Endothelial cell of umbilical vein (primary cell): ENCODE data around the gene FSTL4. TPM values are rescaled to one million over a fixed set of nuclear protein-coding genes. Genes with fewer than 3 reads are reported as not detected.

Experiments
- BruUV-seq: library from RNA; stranded (reverse); fragments of 400-500 nt; replicated peaks from 2 replicates; lab custom pipeline; 2021; lab: Mats Ljungman, UMichigan
- CTCF ChIA-PET: fragments of 300-600, 350-600 bp; sonication (Branson Sonifier 250); formaldehyde crosslinking; loops from one replicate; lab custom pipeline; 2021; ENCODE audit warnings: antibody characterized with exemption, inconsistent platforms; lab: Charles Lee
- POLR2A ChIA-PET: fragments of 300-600, 350-600 bp; sonication (Branson Sonifier 250); formaldehyde crosslinking; loops from one replicate; lab custom pipeline; 2021; ENCODE audit warnings: antibody characterized with exemption, inconsistent platforms; lab: Charles Lee
- DNase-seq: peaks from one replicate; pipeline ENCODE4 v3.0.0-alpha.2; 2011; ENCODE audit warnings: low read depth, low spot score
- FAIRE-seq: peaks from 2 replicates; lab custom pipeline; 2011; peaks lifted over from hg19 to GRCh38; lab: Jason Lieb, UNC
- H2AFZ ChIP-seq: 2 replicates; pipeline ENCODE4 v1.6.0; 2012; ENCODE audit warnings: low read depth, low read length, control low read depth, inconsistent platforms
- H3K27ac ChIP-seq: 2 replicates; pipeline ENCODE4 v1.5.1; 2011; ENCODE audit warnings: low read depth, mild to moderate bottlenecking, control low read depth, low read length, moderate library complexity; ENCODE audit not compliant: insufficient read depth
- H3K27me3 ChIP-seq, 2 experiments: 2 replicates each; pipeline versions ENCODE4 v1.6.0 to v1.6.1; 2011; ENCODE audit warnings: low read length in 2 of 2, mixed read lengths in 1 of 2; ENCODE audit not compliant: control insufficient read depth in 2 of 2, insufficient read depth in 2 of 2
- H3K36me3 ChIP-seq, 2 experiments: 2 replicates in 1 of 2; 3 replicates in 1 of 2; pipeline ENCODE4 v1.5.1; 2011; ENCODE audit warnings: low read length in 2 of 2, mild to moderate bottlenecking in 1 of 2, moderate library complexity in 1 of 2; ENCODE audit not compliant: control insufficient read depth in 2 of 2, insufficient read depth in 2 of 2; ENCODE audit errors: extremely low read depth in 1 of 2
- H3K4me1 ChIP-seq: 3 replicates; pipeline ENCODE4 v1.5.1; 2011; ENCODE audit warnings: mild to moderate bottlenecking, low read length; ENCODE audit not compliant: control insufficient read depth, insufficient read depth; ENCODE audit errors: extremely low read depth
- H3K4me2 ChIP-seq: 2 replicates; pipeline ENCODE4 v1.6.1; 2011; ENCODE audit warnings: low read length, control low read depth, mixed read lengths; ENCODE audit not compliant: insufficient read depth
- H3K4me3 ChIP-seq, 3 experiments: fragments of 200-600 bp in 1 of 3; sonication (generic), shearing (Covaris generic) in 1 of 3; replicated peaks in 1 of 3; 2 replicates each; pipeline ENCODE4 v1.5.1; 2011 to 2016; ENCODE audit warnings: control low read depth in 3 of 3, low read length in 3 of 3, mild to moderate bottlenecking in 2 of 3, inconsistent platforms in 1 of 3, low read depth in 1 of 3, moderate library complexity in 1 of 3; ENCODE audit not compliant: insufficient read depth in 1 of 3
- H3K79me2 ChIP-seq: 2 replicates; pipeline ENCODE4 v1.6.0; 2012; ENCODE audit warnings: low read length, inconsistent platforms; ENCODE audit not compliant: control insufficient read depth, insufficient read depth
- H3K9ac ChIP-seq: replicated peaks from 2 replicates; pipeline ENCODE3; 2011; ENCODE audit warnings: low read length, control low read depth; ENCODE audit not compliant: insufficient read depth; ENCODE audit errors: extremely low read depth
- H3K9me1 ChIP-seq: replicated peaks from 3 replicates; pipeline ENCODE4 v1.6.0; 2011; ENCODE audit warnings: mild to moderate bottlenecking, low read length; ENCODE audit not compliant: control insufficient read depth, insufficient read depth; ENCODE audit errors: extremely low read depth
- H3K9me3 ChIP-seq: replicated peaks from 2 replicates; pipeline ENCODE4 v1.5.1; 2012; ENCODE audit warnings: low read length, inconsistent platforms; ENCODE audit not compliant: control insufficient read depth, insufficient read depth
- H4K20me1 ChIP-seq: replicated peaks from 2 replicates; pipeline ENCODE3; 2011; ENCODE audit warnings: mild to moderate bottlenecking, low read length; ENCODE audit not compliant: control insufficient read depth, insufficient read depth; ENCODE audit errors: extremely low read depth
- CTCF ChIP-seq, 2 donors: IDR thresholded peaks; 1 replicate in 1 of 2; 2 replicates in 1 of 2; pipeline ENCODE4 v1.5.1; 2011; ENCODE audit warnings: low read length in 2 of 2, mild to moderate bottlenecking in 2 of 2, moderate library complexity in 2 of 2, control low read depth in 1 of 2, inconsistent platforms in 1 of 2, low read depth in 1 of 2; ENCODE audit not compliant: insufficient read depth in 1 of 2; ENCODE audit errors: extremely low read depth in 1 of 2
- EZH2 ChIP-seq: IDR thresholded peaks from 2 replicates; pipeline ENCODE4 v1.6.1; 2012; ENCODE audit warnings: borderline replicate concordance, low read depth, mild to moderate bottlenecking, moderate library complexity, low read length, inconsistent platforms; ENCODE audit not compliant: severe bottlenecking
- FOS ChIP-seq: IDR thresholded peaks from 2 replicates; pipeline ENCODE4 v1.6.1; 2011; ENCODE audit warnings: mild to moderate bottlenecking, low read length, moderate library complexity, borderline replicate concordance; ENCODE audit not compliant: insufficient read depth
- GATA2 ChIP-seq: IDR thresholded peaks from 2 replicates; pipeline ENCODE4 v1.7.0; 2011; ENCODE audit warnings: low read depth, mild to moderate bottlenecking, moderate library complexity, mixed read lengths, low read length; ENCODE audit not compliant: insufficient read length, insufficient read depth
- JUN ChIP-seq: IDR thresholded peaks from 2 replicates; pipeline ENCODE4 v1.6.1; 2011; ENCODE audit warnings: borderline replicate concordance, low read depth; ENCODE audit not compliant: insufficient read length, insufficient read depth
- MAX ChIP-seq: IDR thresholded peaks from 2 replicates; pipeline ENCODE4 v1.6.1; 2011; ENCODE audit not compliant: insufficient read depth, insufficient read length
- MYC ChIP-seq: IDR thresholded peaks from one replicate; pipeline ENCODE4 v1.6.1; 2011; ENCODE audit warnings: mild to moderate bottlenecking, low read depth, low read length
- POLR2A ChIP-seq: IDR thresholded peaks from 2 replicates; pipeline ENCODE4 v1.6.1; 2012; ENCODE audit warnings: low read depth, mild to moderate bottlenecking, control low read depth, low read length
- POLR2AphosphoS5 ChIP-seq: IDR thresholded peaks from 2 replicates; pipeline ENCODE4 v1.6.1; 2012; ENCODE audit warnings: low read depth, mild to moderate bottlenecking, control low read depth, low read length, moderate library complexity; ENCODE audit not compliant: insufficient read depth
- dilution Hi-C: fragments of 300-500 bp; cut with MboI; formaldehyde crosslinking; loops from one replicate; pipeline ENCODE4 v1.15.0; 2019; ENCODE audit warnings: low sequenced_read_pairs; ENCODE audit not compliant: extremely low pct_ligation_motif_present
- intact Hi-C: fragments of 100-400 bp; cut with micrococcal nuclease; formaldehyde crosslinking; loops from one replicate; pipeline ENCODE4 v1.10.0; 2022
- polyA plus RNA-seq, 4 experiments: library from polyadenylated mRNA; depleted of rRNA in 3 of 4; stranded (reverse) in 3 of 4; unstranded in 1 of 4; fragments of >200 nt; gene quantifications; 2 replicates each; pipeline versions ENCODE4 v1.2.1 to v1.2.3, GENCODE V29; 2011 to 2012; ENCODE audit warnings: missing spikeins in 1 of 4
- total RNA-seq: library from RNA; stranded (reverse); gene quantifications from 2 replicates; pipeline ENCODE4 v1.2.3, GENCODE V29; 2021

FSTL4 gene
- total and polyA plus RNA-seq, 2 donors (not counting 3 experiments of a cell fraction or from before 2014, with no cell fraction given): 0.18 TPM; not detected in 1

- Histone ChIP-seq H3K9ac (no peak overlapping the region), H3K36me3 (no peaks in the 10 kb centered on the region), H2AFZ (no peak overlapping the region), H4K20me1 (no peaks in the 10 kb centered on the region), H3K9me3 (no peaks in the 10 kb centered on the region), H3K4me1 (peaks cover 5% of the 10 kb centered on the region), H3K27me3 (peaks cover 46 to 73% of the 10 kb centered on the region in 2 experiments), H3K79me2 (no peaks in the 10 kb centered on the region), H3K27ac (no peak overlapping the region), H3K4me2 (no peak overlapping the region), H3K9me1 (no peaks in the 10 kb centered on the region), H3K4me3 (no peak overlapping the region)
- POLR2A ChIA-PET: no interaction called here
- TF ChIP-seq POLR2A: no peak
- TF ChIP-seq FOS: no peak
- TF ChIP-seq EZH2: no peak
- TF ChIP-seq CTCF (IDR thresholded peaks at IDR 0.05; ENCODE audit: extremely low read depth in 1 of 2, insufficient read depth in 1 of 2, low read depth in 1 of 2, low read length in 2 of 2): no peak
- no peak for TF ChIP-seq GATA2
- TF ChIP-seq JUN: no peak
- no peak for TF ChIP-seq MYC
- no peak for TF ChIP-seq MAX
- no peak for TF ChIP-seq POLR2AphosphoS5
- DNase-seq (no peak), FAIRE-seq (no peak)
- intact Hi-C loops: no loop called here
- no TSS peak for BruUV-seq
- dilution Hi-C loops: no loop called here
- CTCF ChIA-PET: interaction anchor here (1.1 to 3.7 kb wide), 4 partner anchors 60 to 192 kb away, joined by 3 to 30 read pairs (median 8); no protein-coding TSS in a partner anchor
Observed at GRCh38 chr5:133613184-133613583, 843 bp upstream of the FSTL4 start.
